Omental fat pad (tissue), 4 donors: ENCODE measurements around the gene SMARCB1. TPM values are rescaled to one million over a fixed set of nuclear protein-coding genes. Genes with fewer than 3 reads are reported as not detected.
"Not testable (repeated sequence)": the region's sequence is repeated elsewhere in the genome, so short reads cannot be mapped to it uniquely, and the experiment has no call there.

Source experiments
- ATAC-seq: fragments of 150-250 bp; one replicate; pipeline ENCODE4 v1.9.1; 2016; ENCODE audit warnings: mild to moderate bottlenecking, moderate library complexity; ENCODE audit not compliant: low FRiP score
- DNase-seq: peaks from one replicate; pipeline ENCODE4 v3.0.0-alpha.2; 2019; ENCODE audit warnings: low spot score
- total RNA-seq, 4 donors: library from RNA; depleted of rRNA; stranded (reverse); fragments of >200 nt; gene quantifications; one replicate each; pipeline ENCODE4 v1.1.0, GENCODE V29; 2016
- TF ChIP-seq, protein P1 (sequence below), 3 donors: fragments of 450-650 bp; IDR thresholded peaks; one replicate each; pipeline ENCODE4 v1.5.1; 2016 to 2017; ENCODE audit warnings: antibody characterized with exemption in 3 of 3, mild to moderate bottlenecking in 3 of 3, moderate library complexity in 2 of 3

SMARCB1 gene
- total RNA-seq, 4 donors from 2014 or later, result 38.8 to 50.9 (median 47.6) TPM

DNA sequence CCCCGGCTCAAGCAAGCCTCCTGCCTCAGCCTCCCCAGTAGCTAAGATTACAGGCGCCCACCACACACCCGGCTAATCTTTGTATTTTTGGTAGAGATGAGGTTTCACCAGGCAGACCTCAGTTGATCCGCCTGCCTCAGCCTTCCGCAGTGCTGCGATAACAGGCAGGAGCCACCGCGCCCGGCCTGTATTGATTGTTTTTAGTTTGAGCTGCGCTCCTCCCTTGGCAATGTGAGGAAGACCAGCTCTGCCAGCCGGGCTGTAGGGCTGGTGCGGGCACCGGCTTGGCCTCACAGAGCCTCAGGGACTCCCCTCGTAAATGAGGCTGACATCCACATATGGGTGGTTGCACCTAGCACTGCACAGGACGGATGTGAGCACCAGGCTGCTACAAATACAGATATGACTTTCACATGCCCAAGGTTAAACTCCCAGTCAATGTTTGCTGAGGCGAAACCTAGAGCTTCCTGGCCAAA is 63.4 kb downstream of the SMARCB1 start:
- TF ChIP-seq, protein P1, sequence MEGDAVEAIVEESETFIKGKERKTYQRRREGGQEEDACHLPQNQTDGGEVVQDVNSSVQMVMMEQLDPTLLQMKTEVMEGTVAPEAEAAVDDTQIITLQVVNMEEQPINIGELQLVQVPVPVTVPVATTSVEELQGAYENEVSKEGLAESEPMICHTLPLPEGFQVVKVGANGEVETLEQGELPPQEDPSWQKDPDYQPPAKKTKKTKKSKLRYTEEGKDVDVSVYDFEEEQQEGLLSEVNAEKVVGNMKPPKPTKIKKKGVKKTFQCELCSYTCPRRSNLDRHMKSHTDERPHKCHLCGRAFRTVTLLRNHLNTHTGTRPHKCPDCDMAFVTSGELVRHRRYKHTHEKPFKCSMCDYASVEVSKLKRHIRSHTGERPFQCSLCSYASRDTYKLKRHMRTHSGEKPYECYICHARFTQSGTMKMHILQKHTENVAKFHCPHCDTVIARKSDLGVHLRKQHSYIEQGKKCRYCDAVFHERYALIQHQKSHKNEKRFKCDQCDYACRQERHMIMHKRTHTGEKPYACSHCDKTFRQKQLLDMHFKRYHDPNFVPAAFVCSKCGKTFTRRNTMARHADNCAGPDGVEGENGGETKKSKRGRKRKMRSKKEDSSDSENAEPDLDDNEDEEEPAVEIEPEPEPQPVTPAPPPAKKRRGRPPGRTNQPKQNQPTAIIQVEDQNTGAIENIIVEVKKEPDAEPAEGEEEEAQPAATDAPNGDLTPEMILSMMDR (IDR thresholded peaks at IDR 0.05), result no peak
- ATAC-seq, result no peak

DNA sequence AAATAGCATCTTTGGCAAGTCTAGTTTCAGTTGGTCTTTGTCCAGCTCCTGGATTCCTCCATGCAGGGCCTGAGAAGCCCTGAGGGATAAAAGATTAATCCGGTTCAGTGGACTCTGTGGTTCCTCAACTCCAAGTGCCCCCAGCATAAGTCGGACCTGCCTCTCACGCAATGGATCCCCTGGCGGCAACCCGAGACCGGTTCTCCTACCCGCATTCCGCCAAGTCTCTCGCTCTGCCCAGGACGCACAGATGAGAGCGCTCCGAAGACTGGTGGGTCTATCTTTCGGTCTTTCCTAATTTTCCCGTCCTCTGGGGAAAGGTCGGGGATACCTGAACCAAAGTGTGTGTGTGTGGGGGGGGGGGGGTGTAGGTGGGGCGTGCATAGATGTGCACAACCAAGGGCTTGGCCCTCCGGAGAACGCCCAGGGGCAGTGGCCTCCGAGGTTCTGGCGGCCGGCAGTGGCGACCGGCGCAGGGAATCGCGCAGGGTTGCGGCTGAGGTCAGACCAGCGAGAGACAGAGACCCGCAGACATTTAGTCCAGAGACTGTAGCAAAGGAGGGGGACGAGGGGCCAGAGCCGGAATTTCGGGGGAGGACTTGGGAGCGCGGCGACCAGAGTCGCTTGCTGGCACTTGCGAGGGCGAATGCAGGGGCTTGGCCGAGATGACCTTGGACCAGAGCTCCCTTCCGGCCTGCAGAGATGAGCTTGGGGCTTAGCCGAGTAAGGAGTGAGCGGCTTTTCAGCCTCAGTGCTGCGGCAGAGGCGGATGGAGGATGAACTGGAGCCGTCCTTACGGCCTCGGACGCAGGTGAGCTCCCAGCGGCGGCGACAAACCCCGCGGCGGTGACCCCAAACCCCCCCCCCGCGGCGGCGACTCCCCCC is 70.2 kb downstream of the SMARCB1 start:
- ATAC-seq, result peak; percentile 37
- no peak for DNase-seq
- TF ChIP-seq, protein P1 (IDR thresholded peaks at IDR 0.05), result no peak

More for the DNA sequence above, 63.4 kb downstream of the SMARCB1 start:
- no peak for DNase-seq

DNA sequence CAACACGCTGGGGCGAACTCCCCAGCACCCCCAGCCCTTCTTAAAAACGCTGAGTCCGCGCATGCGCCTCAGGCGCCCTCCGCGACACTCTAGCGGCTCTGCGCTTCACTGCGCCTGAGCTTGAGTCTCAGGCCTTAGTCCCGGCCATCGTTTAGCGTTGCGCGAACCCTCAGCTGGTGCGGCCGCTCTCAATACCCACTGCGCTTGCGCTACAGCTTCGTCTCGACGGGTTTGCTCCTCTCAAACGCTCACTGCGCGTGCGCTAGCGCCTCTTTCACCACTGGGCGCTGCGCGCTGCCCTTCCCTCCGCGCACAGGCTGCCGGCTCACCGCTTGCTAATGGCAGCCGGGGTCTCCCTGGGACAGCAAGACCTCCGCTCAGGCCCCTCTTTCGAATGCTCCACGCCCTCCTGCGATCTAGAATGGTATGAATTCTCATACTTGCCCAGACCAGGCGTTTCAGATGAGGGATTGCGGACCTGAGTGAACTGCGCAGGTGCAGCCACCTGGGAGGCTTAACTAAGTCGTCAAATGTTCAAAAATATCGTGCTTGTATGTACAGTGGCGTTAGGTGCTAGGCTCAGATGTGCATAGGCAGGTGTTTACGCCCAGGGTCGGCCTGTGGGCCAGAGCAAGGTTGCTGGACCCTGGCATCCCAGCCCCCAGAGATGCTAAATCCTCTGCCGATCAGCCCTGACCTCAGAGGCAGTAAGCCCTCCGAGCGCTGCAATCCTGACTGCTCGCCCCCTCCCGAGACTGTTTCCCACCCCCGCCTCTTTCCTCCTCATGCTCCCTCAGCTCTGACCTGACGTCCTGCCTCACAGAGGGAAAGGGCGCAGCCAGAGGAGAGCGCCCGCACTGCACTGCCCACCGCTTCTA is 71.1 kb downstream of the SMARCB1 start, which contains the start of gene SLC2A11:
SLC2A11 (plus strand) TSS at position 270 of the 878 bp plus-strand sequence; CDS start at position 395, 125 bp downstream.
- ATAC-seq, result peak; percentile 98
- TF ChIP-seq, protein P1 (IDR thresholded peaks at IDR 0.05), result no peak
- DNase-seq, result peak; percentile 84

GRCh38 chr22:23858484-23858815 is 71.7 kb downstream of the SMARCB1 start:
- TF ChIP-seq, protein P1 (IDR thresholded peaks at IDR 0.05), result no peak
- no peak for DNase-seq
- ATAC-seq, result no peak

DNA sequence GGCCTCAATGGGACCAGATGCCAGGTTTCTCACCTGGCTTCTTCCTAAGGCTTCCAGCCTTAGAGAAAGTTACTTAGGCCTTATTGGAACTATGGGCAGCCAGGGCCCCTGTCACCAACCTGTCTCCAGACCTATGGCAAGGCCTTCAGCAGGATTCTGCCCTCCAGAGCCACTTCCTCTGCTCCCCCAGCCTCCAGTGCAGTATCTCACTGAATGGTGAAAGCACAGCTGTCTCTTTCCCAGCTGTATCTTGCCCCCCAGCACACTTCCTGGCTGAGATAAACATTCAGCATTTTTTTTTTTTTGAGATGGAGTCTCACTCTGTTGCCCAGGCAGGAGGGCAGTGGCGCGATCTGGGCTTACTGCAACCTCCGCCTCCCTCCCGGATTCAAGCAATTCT is 72.4 kb downstream of the SMARCB1 start:
- DNase-seq (no peak), ATAC-seq (no peak)
- TF ChIP-seq, protein P1 (IDR thresholded peaks at IDR 0.05), result no peak

- DNase-seq, ATAC-seq: not testable (repeated sequence)
Observed at GRCh38 chr22:23860187-23860586, 73.4 kb downstream of the SMARCB1 start.

DNA sequence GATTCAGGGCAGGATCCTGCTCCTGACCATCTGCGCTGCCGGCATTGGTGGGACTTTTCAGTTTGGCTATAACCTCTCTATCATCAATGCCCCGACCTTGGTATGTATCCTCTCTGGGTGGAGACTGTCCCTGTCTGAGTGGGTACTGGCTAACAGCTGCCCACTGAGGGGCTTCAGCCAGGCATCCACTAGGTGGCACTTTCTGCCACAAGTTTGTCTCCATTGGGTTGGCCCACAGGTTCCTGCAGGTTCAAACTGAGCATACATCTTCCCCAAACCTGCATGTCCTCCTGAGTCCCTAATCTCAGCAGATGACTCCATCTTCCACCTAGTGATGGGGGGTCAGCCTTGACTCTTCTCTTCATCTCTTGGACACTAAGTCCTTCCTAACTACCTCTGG is 75.3 kb downstream of the SMARCB1 start:
- TF ChIP-seq, protein P1 (IDR thresholded peaks at IDR 0.05), result no peak
- no peak for ATAC-seq
- no peak for DNase-seq

DNA sequence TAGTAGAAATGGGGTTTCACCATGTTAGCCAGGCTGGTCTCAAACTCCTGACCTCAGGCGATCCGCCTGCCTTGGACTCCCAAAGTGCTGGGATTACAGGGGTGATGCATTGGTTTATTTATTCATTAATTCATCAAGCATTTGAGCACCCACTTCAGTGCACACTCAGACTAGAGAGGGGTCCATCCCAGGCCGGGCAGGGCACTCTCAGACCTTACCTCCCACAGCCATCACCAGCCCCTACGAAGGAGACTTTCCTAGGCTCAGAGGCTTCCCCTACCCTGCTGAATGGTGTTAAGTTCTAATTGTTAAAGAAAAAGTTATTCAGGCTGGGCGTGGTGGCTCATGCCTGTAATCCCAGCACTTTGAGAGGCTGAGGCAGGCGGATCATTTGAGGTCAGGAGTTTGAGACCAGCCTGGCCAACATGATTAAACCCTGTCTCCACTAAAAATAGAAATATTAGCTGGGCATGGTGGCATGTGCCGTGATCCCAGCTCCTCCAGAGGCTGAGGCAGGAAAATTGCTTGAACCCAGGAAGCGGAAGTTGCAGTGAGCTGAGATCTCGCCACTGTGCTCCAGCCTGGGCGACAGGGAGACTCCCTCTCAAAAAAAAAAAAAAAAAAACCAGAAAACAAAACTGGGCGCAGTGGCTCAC is 77.9 kb downstream of the SMARCB1 start:
- not testable (repeated sequence) for ATAC-seq, DNase-seq
